IMR-90 (cell line): ENCODE results near the gene RAD51B. TPM values are rescaled to one million over a fixed set of nuclear protein-coding genes. Genes with fewer than 3 reads are reported as not detected.

Experiments
- ATAC-seq: fragments of 200-7000 bp; cut with Tn5 transposase; 2 replicates; pipeline ENCODE4 v1.9.1; 2020; ENCODE audit warnings: low read depth, mild to moderate bottlenecking, moderate library complexity
- BruUV-seq: library from RNA; stranded (reverse); fragments of 400-500 nt; replicated peaks from 2 replicates; lab custom pipeline; 2021; lab: Mats Ljungman, UMichigan
- CTCF ChIA-PET: fragments of 300-600 bp; formaldehyde crosslinking; extraction: SDS; loops from one replicate; lab custom pipeline; 2021; ENCODE audit warnings: antibody characterized with exemption; lab: Yijun Ruan, JAX
- POLR2A ChIA-PET: fragments of 300-600 bp; sonication (Branson Sonifier 250); formaldehyde crosslinking; loops from one replicate; lab custom pipeline; 2022; ENCODE audit warnings: antibody characterized with exemption; ENCODE audit not compliant: unreplicated experiment; lab: Charles Lee
- DNase-seq: peaks from one replicate; pipeline ENCODE4 v3.0.0; 2013
- H2AFZ ChIP-seq: replicated peaks from 2 replicates; pipeline ENCODE3; 2013; ENCODE audit warnings: low read length, mild to moderate bottlenecking; ENCODE audit not compliant: poor library complexity
- H2AK5ac ChIP-seq: 2 replicates; pipeline ENCODE4 v1.6.1; 2013; ENCODE audit warnings: low read depth, low read length, inconsistent platforms
- H2AK9ac ChIP-seq: replicated peaks from 2 replicates; pipeline ENCODE3; 2013; ENCODE audit warnings: mild to moderate bottlenecking, low read depth, low read length, moderate library complexity; ENCODE audit not compliant: poor library complexity
- H2BK120ac ChIP-seq: 2 replicates; pipeline ENCODE4 v1.6.1; 2013; ENCODE audit warnings: low read depth, low read length, inconsistent platforms
- H2BK15ac ChIP-seq: 3 replicates; pipeline ENCODE4 v1.6.1; 2013; ENCODE audit warnings: low read depth, low read length, inconsistent platforms
- H2BK20ac ChIP-seq: 2 replicates; pipeline ENCODE4 v1.6.1; 2013; ENCODE audit warnings: low read depth, mild to moderate bottlenecking, inconsistent platforms, low read length, moderate library complexity
- H2BK5ac ChIP-seq: 2 replicates; pipeline ENCODE4 v1.6.1; 2013; ENCODE audit warnings: mild to moderate bottlenecking, low read depth, low read length, inconsistent platforms; ENCODE audit not compliant: poor library complexity, severe bottlenecking
- H3K14ac ChIP-seq: replicated peaks from 2 replicates; pipeline ENCODE4 v1.6.1; 2013; ENCODE audit warnings: low read depth, low read length, inconsistent platforms
- H3K18ac ChIP-seq: 2 replicates; pipeline ENCODE4 v1.6.1; 2013; ENCODE audit warnings: low read depth, low read length, control low read depth
- H3K23ac ChIP-seq: 2 replicates; pipeline ENCODE4 v1.6.1; 2013; ENCODE audit warnings: low read depth, low read length, inconsistent platforms
- H3K27ac ChIP-seq: 2 replicates; pipeline ENCODE4 v1.5.1; 2013; ENCODE audit warnings: mild to moderate bottlenecking, control low read depth, low read length; ENCODE audit not compliant: insufficient read depth
- H3K27me3 ChIP-seq: 2 replicates; pipeline ENCODE4 v1.6.1; 2013; ENCODE audit warnings: low read length; ENCODE audit not compliant: control insufficient read depth, insufficient read depth
- H3K36me3 ChIP-seq: 2 replicates; pipeline ENCODE4 v1.6.1; 2013; ENCODE audit warnings: low read length, mixed read lengths; ENCODE audit not compliant: control insufficient read depth, insufficient read depth
- H3K4ac ChIP-seq: 2 replicates; pipeline ENCODE4 v1.6.1; 2013; ENCODE audit warnings: low read depth, low read length, inconsistent platforms
- H3K4me1 ChIP-seq: 2 replicates; pipeline ENCODE4 v1.6.1; 2013; ENCODE audit warnings: low read length, mixed read lengths; ENCODE audit not compliant: control insufficient read depth, insufficient read depth
- H3K4me2 ChIP-seq: 2 replicates; pipeline ENCODE4 v1.6.1; 2013; ENCODE audit warnings: low read depth, mild to moderate bottlenecking, control low read depth, low read length, moderate library complexity
- H3K4me3 ChIP-seq: 2 replicates; pipeline ENCODE4 v1.5.1; 2013; ENCODE audit warnings: low read depth, mild to moderate bottlenecking, control low read depth, low read length, moderate library complexity; ENCODE audit not compliant: insufficient read depth
- H3K56ac ChIP-seq: 2 replicates; pipeline ENCODE4 v1.6.1; 2013; ENCODE audit warnings: low read length, inconsistent platforms; ENCODE audit not compliant: insufficient read depth; ENCODE audit errors: extremely low read depth
- H3K79me1 ChIP-seq, 2 experiments: 2 replicates each; pipeline ENCODE4 v1.6.1; 2013; ENCODE audit warnings: low read length in 2 of 2, inconsistent platforms in 1 of 2, low read depth in 1 of 2
- H3K9ac ChIP-seq: 2 replicates; pipeline ENCODE4 v1.6.1; 2013; ENCODE audit warnings: low read depth, low read length, control low read depth
- H3K9me1 ChIP-seq: 2 replicates; pipeline ENCODE4 v1.6.1; 2013; ENCODE audit warnings: low read length, inconsistent platforms; ENCODE audit not compliant: insufficient read depth
- H3K9me3 ChIP-seq: 2 replicates; pipeline ENCODE4 v1.6.1; 2013; ENCODE audit warnings: low read length; ENCODE audit not compliant: control insufficient read depth, insufficient read depth
- H4K20me1 ChIP-seq: 2 replicates; pipeline ENCODE4 v1.6.1; 2013; ENCODE audit warnings: low read length, inconsistent platforms; ENCODE audit not compliant: insufficient read depth
- H4K5ac ChIP-seq: 2 replicates; pipeline ENCODE4 v1.6.1; 2013; ENCODE audit warnings: mild to moderate bottlenecking, low read depth, low read length, control low read depth
- H4K8ac ChIP-seq, 2 experiments: 2 replicates each; pipeline ENCODE4 v1.6.1; 2013; ENCODE audit warnings: low read depth in 2 of 2, low read length in 2 of 2, control low read depth in 1 of 2, inconsistent platforms in 1 of 2
- H4K91ac ChIP-seq: 2 replicates; pipeline ENCODE4 v1.6.1; 2013; ENCODE audit warnings: low read depth, low read length, inconsistent platforms; ENCODE audit not compliant: insufficient read depth
- BHLHE40 ChIP-seq: fragments of 150-350 bp; IDR thresholded peaks from 2 replicates; pipeline ENCODE4 v1.6.1; 2016; ENCODE audit warnings: mild to moderate bottlenecking, low read depth, low read length
- CEBPB ChIP-seq: IDR thresholded peaks from 2 replicates; pipeline ENCODE4 v1.6.1; 2012; ENCODE audit warnings: low read depth, low read length, improper control_type of control experiment
- CHD1 ChIP-seq: IDR thresholded peaks from 2 replicates; pipeline ENCODE4 v1.6.1; 2012; ENCODE audit warnings: low read depth, low read length, improper control_type of control experiment
- ELK1 ChIP-seq: fragments of 150-350 bp; IDR thresholded peaks from 2 replicates; pipeline ENCODE4 v1.6.1; 2016; ENCODE audit warnings: low read depth, mild to moderate bottlenecking, low read length, moderate library complexity, borderline replicate concordance
- FOS ChIP-seq: fragments of 150-350 bp; IDR thresholded peaks from 2 replicates; pipeline ENCODE4 v1.6.1; 2016; ENCODE audit warnings: low read depth, low read length
- MAFK ChIP-seq: IDR thresholded peaks from 2 replicates; pipeline ENCODE4 v1.6.1; 2012; ENCODE audit warnings: low read depth, low read length, improper control_type of control experiment
- MAZ ChIP-seq: IDR thresholded peaks from 2 replicates; pipeline ENCODE4 v1.6.1; 2012; ENCODE audit warnings: low read depth, mild to moderate bottlenecking, low read length, improper control_type of control experiment, moderate library complexity, borderline replicate concordance
- MXI1 ChIP-seq: IDR thresholded peaks from 2 replicates; pipeline ENCODE4 v1.6.1; 2012; ENCODE audit warnings: low read depth, mild to moderate bottlenecking, low read length, moderate library complexity, borderline replicate concordance
- NFE2L2 ChIP-seq: fragments of 150-350 bp; IDR thresholded peaks from 2 replicates; pipeline ENCODE4 v1.6.1; 2016; ENCODE audit warnings: low read depth, mild to moderate bottlenecking, low read length
- POLR2A ChIP-seq: IDR thresholded peaks from 2 replicates; pipeline ENCODE4 v1.6.1; 2012; ENCODE audit warnings: mild to moderate bottlenecking, low read depth, low read length
- RAD21 ChIP-seq: IDR thresholded peaks from 2 replicates; pipeline ENCODE4 v1.6.1; 2012; ENCODE audit warnings: low read length, improper control_type of control experiment
- RCOR1 ChIP-seq: IDR thresholded peaks from 2 replicates; pipeline ENCODE4 v1.6.1; 2012; ENCODE audit warnings: mild to moderate bottlenecking, low read length, improper control_type of control experiment; ENCODE audit not compliant: insufficient replicate concordance
- RFX5 ChIP-seq: IDR thresholded peaks from 2 replicates; pipeline ENCODE4 v1.8.0; 2012; ENCODE audit warnings: low read depth, mild to moderate bottlenecking, low read length, moderate library complexity
- SMC3 ChIP-seq: fragments of 150-350 bp; IDR thresholded peaks from 2 replicates; pipeline ENCODE4 v1.6.1; 2016; ENCODE audit warnings: low read depth, mild to moderate bottlenecking, antibody characterized with exemption, low read length, moderate library complexity
- WGBS, 2 experiments: methylation state at CpG; one replicate each; pipeline versions ENCODE4 v1.1.5 to v1.1.7; 2013; ENCODE audit warnings: missing lambda C conversion rate in 2 of 2; ENCODE audit not compliant: insufficient read length in 1 of 2; ENCODE audit errors: extremely low coverage in 2 of 2; 5-methylcytosine and 5-hydroxymethylcytosine counted together
- dilution Hi-C: fragments of 300-500 bp; cut with HindIII; formaldehyde crosslinking; loops from one replicate; pipeline ENCODE4 v1.14.3; 2018; ENCODE audit warnings: low sequenced_read_pairs; ENCODE audit not compliant: unreplicated experiment
- in situ Hi-C: fragments of 300-500 bp; cut with MboI; formaldehyde crosslinking; loops from 3 replicates; pipeline ENCODE4 v1.14.3; 2019; ENCODE audit warnings: low sequenced_read_pairs, inconsistent platforms, mixed read lengths
- intact Hi-C: fragments of 100-400 bp; cut with micrococcal nuclease; formaldehyde crosslinking; loops from 2 replicates; pipeline ENCODE4 v1.10.0; 2022
- polyA plus RNA-seq, 3 experiments: library from polyadenylated mRNA; depleted of rRNA; stranded (reverse); fragments of >200 nt; gene quantifications; 2 replicates each; pipeline ENCODE4 v1.2.3, GENCODE V29; 2012; ENCODE audit warnings: low replicate concordance in 1 of 3
- total RNA-seq: library from RNA; depleted of rRNA; stranded (reverse); fragments of >200 nt; gene quantifications from 2 replicates; pipeline ENCODE4 v1.2.3, GENCODE V29; 2012
- TF ChIP-seq, protein P1 (sequence below): conservative IDR thresholded peaks from 2 replicates; pipeline ENCODE4 v1.5.1; 2012; ENCODE audit warnings: mild to moderate bottlenecking, low read depth, low read length, improper control_type of control experiment
- TF ChIP-seq, protein P2 (sequence below): fragments of 150-350 bp; IDR thresholded peaks from 2 replicates; pipeline ENCODE4 v1.6.1; 2017; ENCODE audit warnings: mild to moderate bottlenecking, antibody characterized with exemption, low read length, low read depth

RAD51B gene
- total and polyA plus RNA-seq, 2 of the 4 experiments (the other 2 are of a cell fraction) = 5.1 to 18.8 TPM

- dilution Hi-C loops (no loop called here), in situ Hi-C loops (no loop called here), intact Hi-C loops (no loop called here)
- H3K9me3 ChIP-seq = no peaks in the 10 kb centered on the region
- no peak overlapping the region for H3K4me2 ChIP-seq
- no peak for ATAC-seq
- H2BK5ac ChIP-seq = no peak overlapping the region
- H3K27ac ChIP-seq = no peak overlapping the region
- BruUV-seq = no TSS peak
- no peak overlapping the region for H4K91ac ChIP-seq
- no peak overlapping the region for H2BK120ac ChIP-seq
- H2AK9ac ChIP-seq = no peak overlapping the region
- H3K79me1 ChIP-seq = no peaks in the 10 kb centered on the region
- no peak overlapping the region for H2BK20ac ChIP-seq
- no peaks in the 10 kb centered on the region for H3K9me1 ChIP-seq
- ChIA-PET CTCF (no interaction called here), POLR2A (no interaction called here)
- no peak for TF ChIP-seq RCOR1
- TF ChIP-seq, protein P1, sequence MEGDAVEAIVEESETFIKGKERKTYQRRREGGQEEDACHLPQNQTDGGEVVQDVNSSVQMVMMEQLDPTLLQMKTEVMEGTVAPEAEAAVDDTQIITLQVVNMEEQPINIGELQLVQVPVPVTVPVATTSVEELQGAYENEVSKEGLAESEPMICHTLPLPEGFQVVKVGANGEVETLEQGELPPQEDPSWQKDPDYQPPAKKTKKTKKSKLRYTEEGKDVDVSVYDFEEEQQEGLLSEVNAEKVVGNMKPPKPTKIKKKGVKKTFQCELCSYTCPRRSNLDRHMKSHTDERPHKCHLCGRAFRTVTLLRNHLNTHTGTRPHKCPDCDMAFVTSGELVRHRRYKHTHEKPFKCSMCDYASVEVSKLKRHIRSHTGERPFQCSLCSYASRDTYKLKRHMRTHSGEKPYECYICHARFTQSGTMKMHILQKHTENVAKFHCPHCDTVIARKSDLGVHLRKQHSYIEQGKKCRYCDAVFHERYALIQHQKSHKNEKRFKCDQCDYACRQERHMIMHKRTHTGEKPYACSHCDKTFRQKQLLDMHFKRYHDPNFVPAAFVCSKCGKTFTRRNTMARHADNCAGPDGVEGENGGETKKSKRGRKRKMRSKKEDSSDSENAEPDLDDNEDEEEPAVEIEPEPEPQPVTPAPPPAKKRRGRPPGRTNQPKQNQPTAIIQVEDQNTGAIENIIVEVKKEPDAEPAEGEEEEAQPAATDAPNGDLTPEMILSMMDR = no peak
- TF ChIP-seq POLR2A = no peak
- TF ChIP-seq RFX5 = no peak
- TF ChIP-seq MAFK = no peak
- no peak for TF ChIP-seq MXI1
- TF ChIP-seq NFE2L2 = no peak
- TF ChIP-seq MAZ = no peak
- TF ChIP-seq ELK1 = no peak
- no peak for TF ChIP-seq FOS
- TF ChIP-seq RAD21 = no peak
- no peak for TF ChIP-seq SMC3
- TF ChIP-seq, protein P2, sequence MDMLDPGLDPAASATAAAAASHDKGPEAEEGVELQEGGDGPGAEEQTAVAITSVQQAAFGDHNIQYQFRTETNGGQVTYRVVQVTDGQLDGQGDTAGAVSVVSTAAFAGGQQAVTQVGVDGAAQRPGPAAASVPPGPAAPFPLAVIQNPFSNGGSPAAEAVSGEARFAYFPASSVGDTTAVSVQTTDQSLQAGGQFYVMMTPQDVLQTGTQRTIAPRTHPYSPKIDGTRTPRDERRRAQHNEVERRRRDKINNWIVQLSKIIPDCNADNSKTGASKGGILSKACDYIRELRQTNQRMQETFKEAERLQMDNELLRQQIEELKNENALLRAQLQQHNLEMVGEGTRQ = no peak
- no peak for TF ChIP-seq CHD1
- no peak for TF ChIP-seq BHLHE40
- no peak for TF ChIP-seq CEBPB
- no peak overlapping the region for H2AK5ac ChIP-seq
- no peak overlapping the region for H3K18ac ChIP-seq
- H3K27me3 ChIP-seq = no peaks in the 10 kb centered on the region
- H4K20me1 ChIP-seq = no peaks in the 10 kb centered on the region
- H3K23ac ChIP-seq = no peak overlapping the region
- H2AFZ ChIP-seq = no peak overlapping the region
- H3K4ac ChIP-seq = no peak overlapping the region
- no peak overlapping the region for H3K14ac ChIP-seq
- no peak overlapping the region for H4K5ac ChIP-seq
- H3K36me3 ChIP-seq = no peaks in the 10 kb centered on the region
- H3K4me3 ChIP-seq = no peak overlapping the region
- no peak overlapping the region for H4K8ac ChIP-seq
- H2BK15ac ChIP-seq = no peak overlapping the region
- peaks cover 14% of the 10 kb centered on the region for H3K4me1 ChIP-seq
- DNase-seq = no peak
- WGBS, 2 experiments = no CpG with 5 or more reads among the region's 7 CpGs
- no peak overlapping the region for H3K56ac ChIP-seq
- no peak overlapping the region for H3K9ac ChIP-seq
These were observed 626.9 kb downstream of the RAD51B start for GRCh38 chr14:68446243-68447040.
